Activated CD4-positive, CD25-positive, alpha-beta regulatory T cell treated with anti-CD3 and anti-CD28 coated beads, Interleukin-2, amount 50 U/mL, for 24 hours (primary cell): ENCODE measurements around the gene SEMA7A.
A peak's percentile ranks its signal among the peaks of the same experiment; 100 is the strongest.
"Not testable (repeated sequence)": the region's sequence is repeated elsewhere in the genome, so short reads cannot be mapped to it uniquely, and the experiment has no call there.

Experiments
- ATAC-seq, 2 donors: fragments of 150-1000 bp; cut with Tn5 transposase; one replicate each; pipeline ENCODE4 v1.10.0; 2021; ENCODE audit warnings: mild to moderate bottlenecking in 1 of 2, moderate library complexity in 1 of 2

SEMA7A gene

GRCh38 chr15:74398183-74398582 lies 35.6 kb downstream of the SEMA7A start:
- ATAC-seq = no peak

GRCh38 chr15:74397239-74398068 lies 36.3 kb downstream of the SEMA7A start:
- ATAC-seq = no peak

DNA sequence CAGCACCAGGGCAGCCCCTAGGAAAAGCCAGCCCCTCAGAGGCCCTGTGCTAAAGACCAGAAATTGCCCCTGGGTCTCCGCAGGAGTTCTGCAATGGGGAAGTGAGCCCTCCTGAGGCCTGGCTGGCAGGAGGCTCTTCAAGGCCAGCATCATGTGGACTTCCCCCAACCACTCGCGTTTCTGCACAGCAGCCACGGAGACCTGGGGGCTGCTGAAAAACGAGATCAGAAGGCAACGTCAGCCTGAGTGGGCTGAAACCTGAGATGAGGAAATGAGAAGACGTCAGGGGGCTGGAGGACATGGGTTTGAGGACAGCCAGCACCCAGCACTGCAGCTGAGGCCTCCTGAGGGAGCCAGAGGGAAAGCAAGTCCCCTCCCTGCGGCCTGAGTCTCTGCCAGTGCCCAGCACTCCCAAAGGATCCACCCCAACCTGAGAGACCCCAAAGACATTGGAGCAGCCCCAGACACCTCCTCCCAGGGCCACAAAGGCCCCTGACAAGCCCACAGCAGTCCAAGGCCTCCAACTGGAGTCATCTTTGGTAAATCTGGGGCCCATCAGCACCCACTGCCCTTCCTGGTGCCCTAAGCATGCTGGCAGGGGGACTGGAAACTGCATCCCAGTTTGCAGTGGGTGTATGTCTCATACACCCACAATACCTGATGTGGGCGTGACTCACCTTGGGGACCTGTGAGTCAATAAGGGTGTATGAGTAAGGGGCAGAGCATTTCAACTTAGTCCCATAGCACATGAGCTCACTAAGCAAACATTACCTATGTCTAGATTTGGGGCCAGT lies 37.1 kb downstream of the SEMA7A start:
- ATAC-seq = peak; percentile 69 to 71

DNA sequence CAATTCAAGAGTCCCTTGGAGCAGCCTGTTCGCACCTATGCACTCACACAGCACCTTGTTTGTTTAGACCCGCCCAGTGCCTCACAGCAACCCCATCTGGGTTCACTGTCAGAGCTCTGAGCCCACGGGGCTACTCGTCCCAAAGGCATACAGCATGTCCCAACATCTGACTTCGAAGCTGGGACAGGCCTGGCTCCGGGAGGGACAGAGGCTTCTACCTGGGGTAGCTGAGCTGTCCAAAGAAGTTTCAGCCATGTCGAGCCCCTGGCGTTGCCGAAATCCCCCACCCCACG lies 37.7 kb downstream of the SEMA7A start:
- no peak for ATAC-seq

DNA sequence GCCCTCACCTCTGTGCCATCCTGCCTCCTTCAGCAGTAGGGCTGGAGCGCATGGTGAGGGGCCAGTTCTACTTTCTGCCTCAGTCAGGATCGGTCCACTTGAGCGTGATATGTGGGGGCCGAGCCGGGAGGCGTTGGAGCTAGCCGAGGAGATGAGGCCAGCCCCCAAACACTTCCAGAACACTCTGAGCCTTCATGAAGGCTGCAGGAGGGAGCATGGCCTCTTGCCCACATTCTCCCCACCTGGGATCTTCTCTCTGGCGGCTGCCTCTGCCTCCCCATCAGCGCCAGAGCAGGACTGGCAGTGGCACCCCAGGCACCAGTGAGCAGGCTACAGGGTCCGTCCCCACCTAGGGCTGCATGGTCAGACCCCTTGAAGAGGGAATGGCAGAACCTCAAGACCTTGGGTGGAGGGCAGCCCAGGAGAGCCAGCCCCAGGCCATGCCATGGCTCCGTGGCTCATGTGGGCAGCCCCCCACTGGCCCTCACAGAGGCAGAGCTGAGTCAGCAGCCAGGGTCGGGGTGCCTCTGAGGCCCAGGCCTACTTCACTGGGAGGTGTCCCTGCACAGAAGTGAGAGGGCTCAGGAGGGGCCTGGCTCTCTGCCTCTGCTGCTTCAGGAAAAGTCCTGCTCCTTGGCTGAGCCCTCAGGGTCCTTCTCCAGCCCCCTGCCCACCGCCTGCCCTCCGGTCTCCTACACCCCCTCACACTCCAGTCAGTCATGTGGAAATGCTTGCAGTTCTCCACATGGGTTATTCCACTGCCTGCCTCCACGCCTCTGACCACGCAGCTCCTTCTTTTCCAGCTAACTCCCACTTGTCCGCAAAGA lies 38.2 kb downstream of the SEMA7A start:
- ATAC-seq = no peak

GRCh38 chr15:74394090-74394846 lies 39.5 kb downstream of the SEMA7A start:
- no peak for ATAC-seq

GRCh38 chr15:74393423-74393822 lies 40.3 kb downstream of the SEMA7A start:
- ATAC-seq = no peak

DNA sequence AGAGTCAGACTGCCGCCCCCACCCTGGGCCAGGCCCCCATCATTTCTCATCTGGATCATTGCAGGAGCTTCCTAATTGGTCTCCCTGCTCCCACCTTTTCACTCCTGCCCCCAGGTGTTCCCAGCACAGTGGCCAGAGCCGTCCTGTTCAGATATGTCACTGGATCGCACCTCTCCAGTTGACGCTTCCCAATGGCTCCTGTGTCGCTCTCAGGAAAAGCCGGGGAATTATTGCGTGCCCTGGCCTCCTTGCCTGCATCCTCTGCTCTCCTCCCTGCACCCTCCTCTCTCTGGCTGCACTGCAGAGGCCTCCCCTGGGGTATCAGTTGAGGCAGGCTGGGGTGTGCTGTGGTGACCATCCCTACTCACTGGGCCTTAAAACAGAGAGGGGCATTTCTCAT lies 40.9 kb downstream of the SEMA7A start:
- no peak for ATAC-seq

DNA sequence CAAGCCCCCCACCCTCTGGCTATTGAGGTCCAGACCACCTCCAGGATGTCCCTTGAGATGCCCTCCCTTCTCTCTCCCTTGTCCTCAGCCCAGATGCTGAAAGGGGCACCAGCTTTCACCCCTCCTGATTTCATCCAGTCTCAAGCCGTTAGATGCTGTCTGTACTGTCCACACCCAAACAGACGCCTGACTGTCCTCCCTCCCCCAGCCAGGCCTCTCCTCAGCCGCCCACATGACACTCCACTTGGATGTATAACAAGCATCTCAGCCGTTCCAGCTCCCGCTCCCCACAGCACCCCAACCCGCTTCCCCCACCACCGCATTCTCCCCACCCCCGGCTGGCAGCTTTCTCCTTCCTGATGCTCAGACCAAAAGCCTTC lies 41.3 kb downstream of the SEMA7A start:
- ATAC-seq = no peak

GRCh38 chr15:74391582-74392450 lies 41.9 kb downstream of the SEMA7A start:
- no peak for ATAC-seq

DNA sequence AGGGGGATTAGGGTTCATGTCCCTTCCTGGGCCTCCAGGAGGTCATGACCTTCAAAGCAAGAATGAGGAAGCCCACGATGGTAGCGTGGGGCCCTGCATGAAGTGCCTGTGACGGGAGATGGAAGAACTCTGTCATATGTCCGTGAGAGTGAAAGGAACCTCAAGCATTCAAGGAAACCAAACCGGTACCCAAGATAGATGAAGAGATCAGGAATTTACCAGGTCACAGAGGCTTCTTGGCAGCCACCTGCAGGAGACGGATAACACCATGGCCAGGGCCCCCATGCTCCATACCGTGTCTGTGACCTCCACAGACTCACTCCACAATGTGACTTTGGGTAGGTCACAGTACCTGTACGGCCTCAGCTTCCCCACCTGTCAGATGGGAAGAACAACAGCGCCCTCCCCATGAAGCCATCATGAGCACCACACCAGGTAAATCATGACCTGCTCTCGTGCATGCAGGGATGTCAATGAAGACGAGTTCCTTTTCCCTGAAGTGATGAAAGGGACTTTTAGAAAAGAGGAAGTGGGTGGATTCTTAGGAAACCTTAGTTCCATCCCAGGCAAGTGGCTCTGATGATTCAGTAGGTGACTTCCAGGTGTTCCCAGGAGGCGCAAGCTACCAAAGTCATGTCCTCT lies 43.0 kb downstream of the SEMA7A start:
- ATAC-seq = peak in 1 of 2 donors; percentile 9

DNA sequence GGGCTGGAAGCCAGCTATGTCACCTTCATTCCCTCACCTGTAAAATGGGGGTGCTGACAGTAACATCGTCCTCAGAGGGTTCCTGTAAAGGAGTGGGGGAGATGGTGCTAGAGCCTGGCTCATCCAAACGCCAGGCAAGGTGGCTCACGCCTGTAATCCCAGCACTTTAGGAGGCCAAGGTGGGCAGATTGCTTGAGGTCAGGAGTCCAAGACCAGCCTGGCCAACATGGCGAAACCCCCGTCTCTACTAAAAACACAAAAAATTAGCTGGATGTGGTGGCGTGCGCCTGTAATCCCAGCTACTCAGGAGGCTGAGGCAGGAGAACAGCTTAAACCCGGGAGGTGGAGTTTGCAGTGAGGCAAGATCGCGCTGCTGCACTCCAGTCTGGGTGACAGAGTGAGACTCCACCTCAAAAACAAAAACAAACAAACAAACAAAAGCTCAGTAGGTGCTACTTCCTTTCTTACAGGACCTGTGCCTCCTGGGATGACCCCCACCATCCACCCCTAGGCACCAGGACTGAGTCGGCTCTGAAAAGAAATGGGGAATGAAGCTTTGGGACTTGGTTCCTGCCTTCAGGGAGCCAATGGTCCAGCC lies 43.6 kb downstream of the SEMA7A start:
- not testable (repeated sequence) for ATAC-seq

DNA sequence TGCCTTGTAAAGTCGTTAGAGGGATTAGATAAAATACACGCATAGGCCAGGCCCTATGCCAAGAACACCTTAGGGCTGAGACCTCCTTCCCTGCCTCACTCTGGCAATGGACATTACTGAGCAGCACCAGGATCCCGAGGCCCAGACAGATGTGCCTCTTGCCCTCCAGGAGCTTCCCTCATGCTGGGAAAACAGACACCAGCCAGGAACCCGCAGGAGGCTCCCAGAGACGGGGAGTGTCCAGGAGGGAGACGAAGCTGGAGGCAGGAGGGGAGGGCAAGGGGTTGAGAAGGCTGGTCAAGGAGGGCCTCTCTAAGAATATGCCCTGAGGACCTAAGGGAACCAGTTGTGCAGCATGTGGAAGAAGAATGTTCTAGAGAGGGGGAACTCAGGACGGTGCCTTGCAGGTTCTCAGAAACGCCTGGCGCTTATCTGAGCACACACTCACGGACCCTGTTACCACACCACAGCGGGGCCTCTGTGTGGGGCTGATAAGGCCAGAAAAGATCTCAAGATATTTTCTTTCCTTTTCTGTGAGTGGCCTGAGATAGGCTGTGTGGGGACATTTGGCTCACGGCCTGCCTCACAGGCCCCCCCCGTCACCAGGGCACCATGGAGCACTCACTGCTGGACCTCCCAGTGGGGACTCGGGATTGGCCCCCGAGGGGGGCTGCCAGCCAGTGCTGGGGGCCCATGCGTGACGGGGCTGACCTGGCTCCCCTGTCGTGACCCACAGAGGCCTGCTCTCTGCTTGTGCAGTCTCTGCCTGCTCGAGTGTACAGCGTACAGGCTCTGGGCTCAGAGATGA lies 44.3 kb downstream of the SEMA7A start:
- no peak for ATAC-seq

DNA sequence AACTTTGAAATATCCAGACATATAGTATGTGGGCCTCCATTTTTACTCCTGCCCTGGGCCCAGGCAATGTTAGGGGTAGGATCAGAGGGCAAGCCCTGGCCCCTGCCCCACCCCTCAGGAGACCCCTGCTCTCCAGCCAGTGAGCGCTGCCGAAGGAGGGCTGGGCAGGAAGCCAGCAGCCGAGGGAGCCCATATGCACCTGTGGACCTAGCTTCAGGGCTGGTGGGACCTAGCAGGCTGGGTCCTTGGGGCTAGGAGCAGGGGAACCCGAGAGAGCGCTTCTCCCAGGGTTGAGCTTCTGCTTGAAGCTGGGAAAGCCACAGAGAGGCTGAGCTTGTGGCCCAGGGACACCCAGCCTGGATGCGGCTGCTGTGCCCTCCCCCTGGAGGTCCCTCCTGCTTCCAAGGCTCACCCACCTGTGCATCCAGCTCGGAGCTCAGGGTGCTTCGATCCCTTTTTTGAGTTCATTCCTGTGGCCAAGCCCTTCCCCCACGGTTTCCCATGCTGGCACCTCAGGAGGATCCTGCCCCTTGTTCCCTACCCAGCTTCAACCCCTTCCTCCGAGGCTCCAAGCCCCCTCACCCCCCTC lies 45.3 kb downstream of the SEMA7A start:
- ATAC-seq = no peak

DNA sequence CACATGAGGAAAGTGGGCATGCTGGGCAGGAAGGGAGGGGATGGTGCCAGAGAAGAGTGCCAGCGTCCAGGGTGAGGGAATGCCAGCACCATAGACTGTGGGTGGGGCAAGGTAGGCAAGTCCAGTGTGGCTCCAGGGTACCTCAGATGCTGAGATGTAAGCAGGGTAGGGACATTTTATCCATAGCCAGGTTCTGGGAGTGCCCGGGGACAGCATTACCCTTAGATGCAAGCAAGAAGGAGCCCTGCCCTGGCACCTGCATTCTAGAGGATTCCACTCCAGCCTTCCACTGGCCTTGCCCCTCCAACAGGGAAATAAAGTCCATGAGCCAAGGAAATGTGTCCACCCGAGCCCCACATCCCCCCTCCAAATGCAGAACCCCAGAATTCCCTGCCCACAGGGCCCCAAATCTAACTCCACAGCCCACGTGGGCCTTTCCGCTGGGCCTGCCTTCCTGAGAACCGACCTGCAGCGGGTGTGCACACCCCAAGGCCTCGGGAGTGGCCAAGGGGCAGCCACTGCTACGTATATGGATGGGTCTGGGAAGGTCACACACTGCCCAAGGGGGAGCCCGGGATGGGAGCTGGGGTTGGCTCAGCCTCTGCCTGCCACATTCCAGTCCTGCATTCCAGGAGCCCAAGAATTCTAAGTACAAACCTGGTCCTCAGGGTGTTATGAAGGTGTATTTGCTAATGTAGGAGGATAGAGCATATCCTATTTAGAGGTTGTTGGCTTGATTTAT lies 46.0 kb downstream of the SEMA7A start:
- ATAC-seq = no peak

DNA sequence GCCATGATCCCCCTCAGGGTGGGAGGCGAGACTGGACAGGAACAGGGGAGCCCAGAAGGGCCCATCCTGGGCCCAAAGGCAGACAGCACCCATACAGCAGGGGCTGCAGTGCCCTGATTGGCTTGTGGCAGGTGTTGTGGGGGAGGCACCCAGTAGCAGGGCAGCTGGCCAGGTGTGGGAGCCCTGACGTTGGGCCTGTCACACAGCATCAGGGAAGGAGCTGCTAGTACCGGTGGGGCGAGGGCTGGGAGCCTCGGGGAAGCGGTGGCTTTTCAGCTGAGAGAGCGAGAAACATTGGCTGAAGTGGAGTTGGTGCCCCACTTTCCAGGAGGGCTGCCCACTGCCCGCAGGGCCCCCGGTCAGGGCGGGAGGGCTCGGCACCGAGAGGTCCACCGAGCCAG lies 46.6 kb downstream of the SEMA7A start:
- no peak for ATAC-seq

DNA sequence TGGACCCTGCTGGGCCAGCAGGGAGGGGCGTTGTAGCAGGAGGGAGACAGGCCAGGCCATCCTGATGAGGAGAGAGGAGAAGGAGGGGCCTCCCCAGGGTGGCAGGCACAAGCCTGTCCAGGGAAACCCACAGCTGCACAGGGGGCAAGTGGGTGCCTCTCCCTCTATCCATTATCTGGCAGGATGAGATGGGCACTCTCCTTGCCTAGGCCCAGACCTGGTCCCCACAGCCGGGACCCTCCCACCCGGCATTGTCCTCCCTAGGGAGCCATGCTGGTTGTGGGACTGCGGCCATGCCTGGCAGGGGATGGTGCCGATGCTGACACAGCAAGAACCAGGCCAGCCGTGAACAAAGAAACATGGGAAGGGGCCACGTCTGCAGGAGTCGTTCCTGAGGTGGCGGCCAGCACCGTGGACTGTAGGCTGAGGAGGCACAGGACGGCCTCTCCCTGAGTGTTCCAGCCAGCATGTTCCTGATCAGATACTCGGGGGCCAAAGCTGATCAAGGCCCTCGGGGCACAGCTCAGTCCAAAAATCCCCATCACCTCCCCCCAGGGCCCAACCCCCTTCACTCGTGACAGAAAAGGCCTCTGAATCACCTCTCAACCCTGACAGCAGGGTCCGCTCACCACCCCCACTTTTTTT lies 47.1 kb downstream of the SEMA7A start:
- ATAC-seq = no peak

DNA sequence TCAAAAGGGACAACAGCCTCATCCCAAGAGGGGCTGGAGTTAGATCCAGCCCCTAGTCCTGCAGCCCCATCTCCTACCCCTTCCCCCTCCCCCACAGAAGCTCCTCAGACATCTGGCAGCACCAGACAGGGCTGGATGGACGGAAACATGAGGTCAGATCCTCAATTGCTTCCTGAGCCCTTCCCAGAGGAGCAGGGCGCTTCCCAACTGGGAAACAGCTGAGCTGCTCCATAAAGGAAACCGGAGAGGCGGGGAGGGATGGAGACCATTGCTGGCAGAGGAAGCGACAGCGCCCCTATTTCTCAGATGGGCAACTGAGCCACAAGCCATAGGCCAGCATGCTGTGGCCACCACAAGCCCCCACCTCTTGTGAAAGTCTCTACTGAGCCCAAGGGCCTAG lies 48.0 kb downstream of the SEMA7A start:
- no peak for ATAC-seq
